HepG2 (cell line): ENCODE results near the gene ARHGAP21. TPM values are rescaled to one million over a fixed set of nuclear protein-coding genes. Genes with fewer than 3 reads are reported as not detected.

ENCODE experiments used
- AGO2 ChIP-seq: fragments of 200-400 bp; formaldehyde crosslinking; optimal IDR thresholded peaks from 2 replicates; pipeline ENCODE3; 2017; ENCODE audit warnings: mild to moderate bottlenecking, low read depth, low read length, moderate library complexity
- ATF7-NPFF ChIP-seq: sonication (generic); formaldehyde crosslinking; IDR thresholded peaks from 2 replicates; pipeline ENCODE4 v1.8.1; 2023; ENCODE audit warnings: mild to moderate bottlenecking, low read depth, missing genetic modification reagents, moderate library complexity
- ESRRA ChIP-seq: sonication (generic); formaldehyde crosslinking; IDR thresholded peaks from 2 replicates; pipeline ENCODE4 v1.5.1; 2020; ENCODE audit warnings: mild to moderate bottlenecking, low read depth, missing genetic modification reagents
- ETS1 ChIP-seq: sonication (generic); formaldehyde crosslinking; IDR thresholded peaks from 2 replicates; pipeline ENCODE4 v1.4.0; 2020; ENCODE audit warnings: missing genetic modification reagents
- GATAD1 ChIP-seq: IDR thresholded peaks from 2 replicates; pipeline ENCODE4 v1.6.1; 2016; ENCODE audit warnings: missing genetic modification reagents, missing compliant biosample characterization
- HCFC1 ChIP-seq: fragments of 150-350 bp; IDR thresholded peaks from 2 replicates; pipeline ENCODE4 v1.6.1; 2014; ENCODE audit warnings: low read depth, low read length
- HMGXB4 ChIP-seq, 2 experiments: sonication (generic) in 1 of 2; formaldehyde crosslinking in 1 of 2; IDR thresholded peaks; 2 replicates each; pipeline versions ENCODE4 v1.4.0 to v1.6.1; 2018 to 2020; ENCODE audit warnings: missing genetic modification reagents in 2 of 2, borderline replicate concordance in 1 of 2, low read depth in 1 of 2, mild to moderate bottlenecking in 1 of 2, missing biosample characterization in 1 of 2
- MAX ChIP-seq: IDR thresholded peaks from 2 replicates; pipeline ENCODE4 v1.6.1; 2012; ENCODE audit warnings: inconsistent platforms
- MEIS1 ChIP-seq: sonication (generic); formaldehyde crosslinking; IDR thresholded peaks from 2 replicates; pipeline ENCODE4 v1.9.0; 2021; ENCODE audit warnings: mild to moderate bottlenecking, missing genetic modification reagents, moderate library complexity, borderline replicate concordance
- ONECUT2 ChIP-seq: sonication (generic); formaldehyde crosslinking; IDR thresholded peaks from 2 replicates; pipeline ENCODE4 v1.4.0; 2020; ENCODE audit warnings: missing genetic modification reagents
- PAXIP1 ChIP-seq: sonication (generic); formaldehyde crosslinking; conservative IDR thresholded peaks from 2 replicates; pipeline ENCODE4 v1.4.0; 2020; ENCODE audit warnings: mild to moderate bottlenecking, missing genetic modification reagents, moderate library complexity
- SIN3A ChIP-seq: IDR thresholded peaks from 2 replicates; pipeline ENCODE4 v1.6.1; 2011; ENCODE audit warnings: low read depth, mild to moderate bottlenecking, control low read depth, low read length, borderline replicate concordance
- SMARCE1 ChIP-seq: fragments of 450-650 bp; IDR thresholded peaks from 2 replicates; pipeline ENCODE4 v1.6.1; 2017; ENCODE audit warnings: borderline replicate concordance
- SOX5 ChIP-seq: IDR thresholded peaks from 2 replicates; pipeline ENCODE4 v1.6.1; 2016; ENCODE audit warnings: borderline replicate concordance
- ZNF180 ChIP-seq: sonication (generic); formaldehyde crosslinking; IDR thresholded peaks from 2 replicates; pipeline ENCODE4 v1.4.0; 2020; ENCODE audit warnings: low read depth, missing genetic modification reagents, borderline replicate concordance
- ZNF274 ChIP-seq: sonication (generic); formaldehyde crosslinking; IDR thresholded peaks from 2 replicates; pipeline ENCODE4 v1.5.1; 2020; ENCODE audit warnings: mild to moderate bottlenecking, missing genetic modification reagents
- ZNF337 ChIP-seq: sonication (generic); formaldehyde crosslinking; IDR thresholded peaks from 2 replicates; pipeline ENCODE4 v1.5.1; 2020; ENCODE audit warnings: missing genetic modification reagents, low read depth, mild to moderate bottlenecking, borderline replicate concordance
- ZNF530 ChIP-seq: sonication (generic); formaldehyde crosslinking; IDR thresholded peaks from 2 replicates; pipeline ENCODE4 v1.5.0; 2020; ENCODE audit warnings: low read depth, mild to moderate bottlenecking, missing genetic modification reagents
- ZNF660 ChIP-seq: sonication (generic); formaldehyde crosslinking; IDR thresholded peaks from 2 replicates; pipeline ENCODE4 v1.5.1; 2020; ENCODE audit warnings: mild to moderate bottlenecking, low read depth, missing genetic modification reagents, borderline replicate concordance
- ZNF670 ChIP-seq: sonication (generic); formaldehyde crosslinking; IDR thresholded peaks from 2 replicates; pipeline ENCODE4 v1.8.0; 2022; ENCODE audit warnings: mild to moderate bottlenecking, missing genetic modification reagents, borderline replicate concordance
- ZNF766 ChIP-seq: sonication (generic); formaldehyde crosslinking; IDR thresholded peaks from 2 replicates; pipeline ENCODE4 v1.5.0; 2020; ENCODE audit warnings: missing genetic modification reagents, borderline replicate concordance
- ZNF792 ChIP-seq: IDR thresholded peaks from 2 replicates; pipeline ENCODE4 v1.6.1; 2016
- ZNF816 ChIP-seq: sonication (generic); formaldehyde crosslinking; IDR thresholded peaks from 2 replicates; pipeline ENCODE4 v1.8.0; 2022; ENCODE audit warnings: missing genetic modification reagents, mild to moderate bottlenecking, borderline replicate concordance
- polyA plus RNA-seq, 8 experiments: library from polyadenylated mRNA; depleted of rRNA in 3 of 8; stranded (reverse) in 7 of 8; unstranded in 1 of 8; fragments of >200 nt; fragmentation: Illumina TruSeq in 4 of 8; extraction: Trizol in 4 of 8; gene quantifications; 2 replicates each; pipeline versions ENCODE4 v1.2.1 to v1.2.3, GENCODE V29; 2011 to 2016; ENCODE audit warnings: low read depth in 4 of 8, missing spikeins in 1 of 8, mixed read lengths in 1 of 8; ENCODE audit not compliant: insufficient read depth in 1 of 8
- total RNA-seq, 5 experiments: library from RNA; depleted of rRNA; stranded (reverse); fragments of >200 nt; fragmentation: Illumina TruSeq; extraction: Trizol; gene quantifications; 2 replicates each; pipeline ENCODE4 v1.2.3, GENCODE V29; 2016; ENCODE audit warnings: low read depth in 1 of 5

ARHGAP21 gene
- total and polyA plus RNA-seq, 2 of the 13 experiments (the other 11 are each of a cell fraction or from before 2014, with no cell fraction given): 23.9 to 26.6 TPM

GRCh38 chr10:24680647-24681524 is 42.8 kb downstream of the ARHGAP21 start (continued):
- no peak for TF ChIP-seq MAX
- no peak for TF ChIP-seq HMGXB4 (CRISPR knock-in tag; IDR thresholded peaks at IDR 0.05; ENCODE audit: borderline replicate concordance in 1 of 2, low read depth in 1 of 2)
- TF ChIP-seq SOX5: peak; percentile 70
- no peak for TF ChIP-seq SMARCE1
- no peak for TF ChIP-seq ONECUT2 (CRISPR knock-in tag)
- TF ChIP-seq HCFC1: no peak
- no peak for TF ChIP-seq MEIS1 (CRISPR knock-in tag)
- TF ChIP-seq AGO2: no peak
- no peak for TF ChIP-seq ETS1 (CRISPR knock-in tag)
- no peak for TF ChIP-seq ZNF530 (CRISPR knock-in tag)
- TF ChIP-seq ZNF792 (CRISPR knock-in tag): no peak
- TF ChIP-seq PAXIP1: peak; percentile 53
- no peak for TF ChIP-seq ZNF274
- TF ChIP-seq ZNF660 (CRISPR knock-in tag): no peak
- no peak for TF ChIP-seq GATAD1 (CRISPR knock-in tag)
- TF ChIP-seq ZNF670 (CRISPR knock-in tag): no peak
- TF ChIP-seq ZNF337 (CRISPR knock-in tag): no peak
- no peak for TF ChIP-seq ZNF766 (CRISPR knock-in tag)
- TF ChIP-seq ESRRA (CRISPR knock-in tag): no peak
- TF ChIP-seq ZNF816 (CRISPR knock-in tag): no peak
- TF ChIP-seq ZNF180 (CRISPR knock-in tag): no peak
- TF ChIP-seq ATF7-NPFF (CRISPR knock-in tag): no peak
- TF ChIP-seq SIN3A: no peak
